Activated T-helper 1 cell treated with anti-CD3 and anti-CD28 coated beads, Interleukin-12 subunit alpha, Interleukin-12 subunit beta, Interleukin-2, Interleukin-4 antibody, amounts not matched to agents 30 ng/mL and 10 ng/mL and 1 ng/mL, durations not matched to agents 14 hours and 24 hours and 36 hours (primary cell): Measurements from ENCODE around the gene PLAGL1. TPM values are rescaled to one million over a fixed set of nuclear protein-coding genes. Genes with fewer than 3 reads are reported as not detected.

Experiments used
- total RNA-seq: library from RNA; stranded (reverse); gene quantifications from 2 replicates; pipeline ENCODE4 v1.2.3, GENCODE V29; 2022

PLAGL1 gene
- total RNA-seq, 1 donor from 2014 or later = 13.6 TPM

Other genes starting within 250 kb of the PLAGL1 start
- 63.0 and 67.9 TPM in 2 replicates for gene LTV1, start 164.9 kb downstream of the PLAGL1 start, total RNA-seq
- gene ZC2HC1B, start 143.8 kb downstream of the PLAGL1 start, total RNA-seq = 0.24 TPM in 1 of 2 replicates, not detected in the other
- 204 and 232 TPM in 2 replicates for gene SF3B5, start 87.3 kb upstream of the PLAGL1 start, total RNA-seq
- 24.2 and 24.7 TPM in 2 replicates for gene STX11, start 142.3 kb upstream of the PLAGL1 start, total RNA-seq